HCT116 (cell line): Measurements from ENCODE around the gene SNX25. TPM values are rescaled to one million over a fixed set of nuclear protein-coding genes. Genes with fewer than 3 reads are reported as not detected.

Source experiments
- ATAC-seq: fragments of 200-7000 bp; cut with Tn5 transposase; 2 replicates; pipeline ENCODE4 v1.9.1; 2020; ENCODE audit warnings: mild to moderate bottlenecking, moderate library complexity
- BruUV-seq: library from RNA; stranded (reverse); fragments of 400-500 nt; replicated peaks from 2 replicates; lab custom pipeline; 2021; lab: Mats Ljungman, UMichigan
- CTCF ChIA-PET: fragments of 300-600 bp; sonication (Branson Sonifier 250); formaldehyde crosslinking; loops from one replicate; lab custom pipeline; 2021; ENCODE audit warnings: antibody characterized with exemption; lab: Charles Lee
- POLR2A ChIA-PET: fragments of 300-600, 350-600 bp; sonication (Branson Sonifier 250); formaldehyde crosslinking; loops from one replicate; lab custom pipeline; 2021; ENCODE audit warnings: antibody characterized with exemption; lab: Charles Lee
- RAD21 ChIA-PET, 2 experiments: fragments of 300-600 bp; sonication (Branson Sonifier 250); formaldehyde crosslinking; loops; one replicate each; lab custom pipeline; 2023; ENCODE audit warnings: low total read pairs in 2 of 2; ENCODE audit not compliant: uncharacterized antibody in 2 of 2, unreplicated experiment in 2 of 2, low non-redundant PET in 1 of 2; lab: Charles Lee
- DNase-seq: peaks from one replicate; pipeline ENCODE4 v3.0.0-alpha.2; 2010; ENCODE audit warnings: low read depth, low spot score
- H2AFZ ChIP-seq: fragments of 200-600 bp; shearing (Covaris generic), sonication (generic); 2 replicates; pipeline ENCODE4 v1.6.1; 2017; ENCODE audit warnings: low read depth, mixed run types, mixed read lengths, antibody characterized with exemption, low read length; ENCODE audit not compliant: poor library complexity, severe bottlenecking
- H3K27ac ChIP-seq: 2 replicates; pipeline ENCODE4 v1.5.1; 2012; ENCODE audit warnings: low read depth, low read length
- H3K27me3 ChIP-seq: fragments of 200-600 bp; sonication (generic); 2 replicates; pipeline ENCODE4 v1.6.1; 2016; ENCODE audit warnings: mixed run types, low read length, mixed read lengths; ENCODE audit not compliant: insufficient read depth
- H3K36me3 ChIP-seq, 2 experiments: fragments of 200-500 bp in 1 of 2; fragments of 200-600 bp in 1 of 2; sonication (Bioruptor generic) in 1 of 2; sonication (generic) in 1 of 2; 2 replicates each; pipeline versions ENCODE4 v1.5.1 to v1.6.1; 2014 to 2016; ENCODE audit warnings: low read length in 2 of 2, inconsistent platforms in 1 of 2, mixed read lengths in 1 of 2, mixed run types in 1 of 2; ENCODE audit not compliant: insufficient read depth in 2 of 2, control insufficient read depth in 1 of 2
- H3K4me1 ChIP-seq, 2 experiments: fragments of 200-600 bp in 1 of 2; sonication (generic) in 1 of 2; 2 replicates each; pipeline versions ENCODE4 v1.5.1 to v1.6.1; 2012 to 2017; ENCODE audit warnings: low read length in 2 of 2, inconsistent platforms in 1 of 2, mild to moderate bottlenecking in 1 of 2, mixed read lengths in 1 of 2, mixed run types in 1 of 2, moderate library complexity in 1 of 2; ENCODE audit not compliant: insufficient read depth in 2 of 2, control insufficient read depth in 1 of 2
- H3K4me2 ChIP-seq: fragments of 200-600 bp; sonication (generic); 2 replicates; pipeline ENCODE4 v1.6.1; 2017; ENCODE audit warnings: mixed run types, low read length, mixed read lengths
- H3K4me3 ChIP-seq, 2 experiments: fragments of 200-600 bp in 1 of 2; sonication (generic) in 1 of 2; replicated peaks in 1 of 2; 2 replicates each; pipeline ENCODE4 v1.5.1; 2011 to 2016; ENCODE audit warnings: low read length in 2 of 2, control low read depth in 1 of 2, low read depth in 1 of 2, mild to moderate bottlenecking in 1 of 2, mixed read lengths in 1 of 2, mixed run types in 1 of 2
- H3K79me2 ChIP-seq: fragments of 200-600 bp; sonication (generic); 2 replicates; pipeline ENCODE4 v1.6.1; 2017; ENCODE audit warnings: mild to moderate bottlenecking, mixed run types, low read length, moderate library complexity, mixed read lengths; ENCODE audit not compliant: insufficient read depth
- H3K9ac ChIP-seq: fragments of 200-600 bp; sonication (generic); 2 replicates; pipeline ENCODE4 v1.6.1; 2016; ENCODE audit warnings: low read length, mixed read lengths
- H3K9me2 ChIP-seq: fragments of 200-600 bp; sonication (generic), shearing (Covaris generic); 2 replicates; pipeline ENCODE4 v1.6.1; 2017; ENCODE audit warnings: mixed run types, mild to moderate bottlenecking, moderate library complexity; ENCODE audit not compliant: insufficient read depth
- H3K9me3 ChIP-seq, 2 experiments: fragments of 200-500 bp in 1 of 2; fragments of 200-600 bp in 1 of 2; sonication (Bioruptor generic) in 1 of 2; sonication (generic) in 1 of 2; 2 replicates each; pipeline ENCODE4 v1.6.1; 2014 to 2017; ENCODE audit warnings: low read length in 2 of 2, mixed read lengths in 2 of 2, inconsistent platforms in 1 of 2, low read depth in 1 of 2, mild to moderate bottlenecking in 1 of 2, mixed run types in 1 of 2, moderate library complexity in 1 of 2; ENCODE audit not compliant: control insufficient read depth in 1 of 2, insufficient read depth in 1 of 2
- H4K20me1 ChIP-seq: fragments of 200-600 bp; sonication (generic), shearing (Covaris generic); 2 replicates; pipeline ENCODE4 v1.6.1; 2017; ENCODE audit warnings: mixed run types, mild to moderate bottlenecking, moderate library complexity; ENCODE audit not compliant: insufficient read depth
- ATF3 ChIP-seq: IDR thresholded peaks from 2 replicates; pipeline ENCODE4 v1.6.1; 2012
- CTCF ChIP-seq, 3 experiments: fragments of 200-600 bp in 1 of 3; sonication (generic) in 1 of 3; IDR thresholded peaks in 2 of 3; conservative IDR thresholded peaks in 1 of 3; 2 replicates each; pipeline ENCODE4 v1.5.1; 2012 to 2017; ENCODE audit warnings: low read depth in 2 of 3, low read length in 2 of 3, antibody characterized with exemption in 1 of 3, borderline replicate concordance in 1 of 3, control low read depth in 1 of 3, mild to moderate bottlenecking in 1 of 3, mixed read lengths in 1 of 3, mixed run types in 1 of 3, moderate library complexity in 1 of 3; ENCODE audit not compliant: insufficient read depth in 1 of 3
- ELF1 ChIP-seq: IDR thresholded peaks from 2 replicates; pipeline ENCODE4 v1.6.1; 2012; ENCODE audit warnings: low read depth, borderline replicate concordance
- FOSL1 ChIP-seq: IDR thresholded peaks from 2 replicates; pipeline ENCODE4 v1.6.1; 2012; ENCODE audit warnings: low read depth
- JUND ChIP-seq: IDR thresholded peaks from 2 replicates; pipeline ENCODE4 v1.6.1; 2012
- POLR2A ChIP-seq: IDR thresholded peaks from 2 replicates; pipeline ENCODE4 v1.7.0; 2011; ENCODE audit warnings: borderline replicate concordance; ENCODE audit not compliant: insufficient read depth, insufficient read length; ENCODE audit errors: extremely low read depth
- REST ChIP-seq: IDR thresholded peaks from 2 replicates; pipeline ENCODE4 v1.6.1; 2012; ENCODE audit warnings: low read depth
- ZNF274 ChIP-seq: fragments of 200-500 bp; sonication (Bioruptor generic); IDR thresholded peaks from 2 replicates; pipeline ENCODE4 v1.6.1; 2014; ENCODE audit warnings: mild to moderate bottlenecking, low read depth, low read length, inconsistent platforms
- intact Hi-C: fragments of 100-400 bp; cut with micrococcal nuclease; formaldehyde crosslinking; loops from 2 replicates; pipeline ENCODE4 v1.10.0; 2022
- total RNA-seq: library from RNA; stranded (reverse); gene quantifications from one replicate; pipeline ENCODE4 v1.2.1, GENCODE V29; 2021; ENCODE audit not compliant: unreplicated experiment

The SNX25 gene
- total RNA-seq, 1 experiment from 2014 or later, result 20.9 TPM

GRCh38 chr4:185384061-185384460, 174.7 kb downstream of the SNX25 start:
- H3K4me1 ChIP-seq, result peaks cover 5 to 7% of the 10 kb centered on the region in 2 experiments; a peak in 2 of 4 replicates
- no TSS peak for BruUV-seq
- H3K9me3 ChIP-seq, result no peaks in the 10 kb centered on the region
- no peak overlapping the region for H3K4me3 ChIP-seq
- no peak overlapping the region for H2AFZ ChIP-seq
- no peaks in the 10 kb centered on the region for H3K27me3 ChIP-seq
- no peaks in the 10 kb centered on the region for H4K20me1 ChIP-seq
- DNase-seq (no peak), ATAC-seq (no peak)
- H3K9ac ChIP-seq, result no peak overlapping the region
- H3K4me2 ChIP-seq, result no peak overlapping the region
- ChIA-PET CTCF (no interaction called here), RAD21 (no interaction called here), POLR2A (interaction anchor here (1.0 kb wide), 1 partner anchor 12 kb away, joined by 4 read pairs; the partner anchor contains the start of gene ANKRD37)
- TF ChIP-seq JUND (no peak), FOSL1 (no peak), POLR2A (no peak), REST (no peak), ELF1 (no peak), ZNF274 (no peak), CTCF (IDR thresholded peaks at IDR 0.05 in 2 of 3, conservative IDR thresholded peaks at IDR 0.05 in 1 of 3; ENCODE audit: borderline replicate concordance in 1 of 3, insufficient read depth in 1 of 3, low read depth in 2 of 3, low read length in 2 of 3) (no peak), ATF3 (no peak)
- no peaks in the 10 kb centered on the region for H3K9me2 ChIP-seq
- H3K36me3 ChIP-seq, result no peaks in the 10 kb centered on the region
- H3K27ac ChIP-seq, result no peak overlapping the region
- intact Hi-C loops, result no loop called here
- no peaks in the 10 kb centered on the region for H3K79me2 ChIP-seq
